K562 (cell line): ENCODE data around the gene NT5C1A.

Source experiments
- EP300 ChIP-seq: IDR thresholded peaks from 2 replicates; pipeline ENCODE4 v1.6.1; 2012; ENCODE audit warnings: low read length, improper control_type of control experiment
- EZH2 ChIP-seq: IDR thresholded peaks from 2 replicates; pipeline ENCODE4 v1.6.1; 2012; ENCODE audit warnings: low read depth, mild to moderate bottlenecking, inconsistent platforms, low read length, borderline replicate concordance
- POLR2A ChIP-seq: fragments of 450-650 bp; conservative IDR thresholded peaks from 2 replicates; pipeline ENCODE4 v1.6.1; 2016
- TAF1 ChIP-seq: IDR thresholded peaks from 2 replicates; pipeline ENCODE4 v1.6.1; 2011; ENCODE audit warnings: mild to moderate bottlenecking, low read length, moderate library complexity; ENCODE audit not compliant: insufficient read depth, control insufficient read depth, severe bottlenecking; ENCODE audit errors: extremely low read depth
- ZFP36 ChIP-seq: fragments of 150-350 bp; IDR thresholded peaks from 2 replicates; pipeline ENCODE4 v1.6.1; 2018; ENCODE audit warnings: low read length, low read depth; ENCODE audit not compliant: partially characterized antibody
- TF ChIP-seq, protein P1 (sequence below), 3 experiments: IDR thresholded peaks in 2 of 3; conservative IDR thresholded peaks in 1 of 3; 2 replicates each; pipeline ENCODE4 v1.5.1; 2011 to 2012; ENCODE audit warnings: low read length in 3 of 3, mild to moderate bottlenecking in 3 of 3, control low read depth in 2 of 3, improper control_type of control experiment in 1 of 3, inconsistent platforms in 1 of 3, low read depth in 1 of 3, mixed read lengths in 1 of 3, moderate library complexity in 1 of 3; ENCODE audit not compliant: insufficient read depth in 2 of 3
- TF ChIP-seq, protein P2 (sequence below): fragments of 450-650 bp; IDR thresholded peaks from 2 replicates; pipeline ENCODE4 v1.7.1; 2018; ENCODE audit warnings: mild to moderate bottlenecking, low read depth; ENCODE audit not compliant: partially characterized antibody
- TF ChIP-seq, protein P3 (sequence below): fragments of 250-450 bp; sonication (Bioruptor Pico); IDR thresholded peaks from 2 replicates; pipeline ENCODE4 v1.5.0; 2021
- TF ChIP-seq, protein P4 (sequence below), 2 experiments: fragments of 450-650 bp in 1 of 2; IDR thresholded peaks; 2 replicates each; pipeline ENCODE4 v1.6.1; 2011 to 2017; ENCODE audit warnings: low read depth in 2 of 2, antibody characterized with exemption in 1 of 2, borderline replicate concordance in 1 of 2, low read length in 1 of 2, mild to moderate bottlenecking in 1 of 2, mixed read lengths in 1 of 2; ENCODE audit not compliant: control insufficient read depth in 1 of 2

DNA sequence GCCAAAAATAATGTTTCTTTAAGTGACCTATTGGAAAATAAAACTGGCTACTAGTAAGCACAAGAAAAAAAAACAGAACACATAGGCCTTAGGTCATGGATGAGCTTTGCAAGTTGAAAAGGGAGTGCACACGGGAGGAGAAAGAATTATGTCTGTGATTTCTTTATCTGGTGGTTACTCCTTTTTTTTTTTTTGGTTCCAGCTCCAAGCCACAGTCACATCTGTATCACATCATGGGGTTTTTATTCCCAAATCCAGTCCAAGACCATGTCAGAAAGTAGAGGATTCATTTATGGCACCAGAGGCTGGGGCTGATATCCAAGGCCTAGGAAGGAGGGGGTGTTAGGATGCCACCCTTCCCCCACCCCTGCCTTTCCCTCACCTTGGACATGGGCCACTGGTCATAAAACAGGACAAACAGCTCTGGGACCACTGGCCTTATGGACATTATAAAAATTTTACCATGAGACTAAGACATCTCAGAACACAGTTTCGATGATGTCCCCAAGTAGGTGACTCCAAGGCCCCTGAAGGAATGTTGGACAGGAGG lies 22.2 kb downstream of the NT5C1A start:
- TF ChIP-seq ZFP36: no peak
- TF ChIP-seq, protein P1, sequence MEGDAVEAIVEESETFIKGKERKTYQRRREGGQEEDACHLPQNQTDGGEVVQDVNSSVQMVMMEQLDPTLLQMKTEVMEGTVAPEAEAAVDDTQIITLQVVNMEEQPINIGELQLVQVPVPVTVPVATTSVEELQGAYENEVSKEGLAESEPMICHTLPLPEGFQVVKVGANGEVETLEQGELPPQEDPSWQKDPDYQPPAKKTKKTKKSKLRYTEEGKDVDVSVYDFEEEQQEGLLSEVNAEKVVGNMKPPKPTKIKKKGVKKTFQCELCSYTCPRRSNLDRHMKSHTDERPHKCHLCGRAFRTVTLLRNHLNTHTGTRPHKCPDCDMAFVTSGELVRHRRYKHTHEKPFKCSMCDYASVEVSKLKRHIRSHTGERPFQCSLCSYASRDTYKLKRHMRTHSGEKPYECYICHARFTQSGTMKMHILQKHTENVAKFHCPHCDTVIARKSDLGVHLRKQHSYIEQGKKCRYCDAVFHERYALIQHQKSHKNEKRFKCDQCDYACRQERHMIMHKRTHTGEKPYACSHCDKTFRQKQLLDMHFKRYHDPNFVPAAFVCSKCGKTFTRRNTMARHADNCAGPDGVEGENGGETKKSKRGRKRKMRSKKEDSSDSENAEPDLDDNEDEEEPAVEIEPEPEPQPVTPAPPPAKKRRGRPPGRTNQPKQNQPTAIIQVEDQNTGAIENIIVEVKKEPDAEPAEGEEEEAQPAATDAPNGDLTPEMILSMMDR (IDR thresholded peaks at IDR 0.05 in 2 of 3, conservative IDR thresholded peaks at IDR 0.05 in 1 of 3; ENCODE audit: insufficient read depth in 2 of 3, low read depth in 1 of 3, low read length in 3 of 3): no peak
- no peak for TF ChIP-seq EZH2
- TF ChIP-seq TAF1: no peak
- TF ChIP-seq, protein P2, sequence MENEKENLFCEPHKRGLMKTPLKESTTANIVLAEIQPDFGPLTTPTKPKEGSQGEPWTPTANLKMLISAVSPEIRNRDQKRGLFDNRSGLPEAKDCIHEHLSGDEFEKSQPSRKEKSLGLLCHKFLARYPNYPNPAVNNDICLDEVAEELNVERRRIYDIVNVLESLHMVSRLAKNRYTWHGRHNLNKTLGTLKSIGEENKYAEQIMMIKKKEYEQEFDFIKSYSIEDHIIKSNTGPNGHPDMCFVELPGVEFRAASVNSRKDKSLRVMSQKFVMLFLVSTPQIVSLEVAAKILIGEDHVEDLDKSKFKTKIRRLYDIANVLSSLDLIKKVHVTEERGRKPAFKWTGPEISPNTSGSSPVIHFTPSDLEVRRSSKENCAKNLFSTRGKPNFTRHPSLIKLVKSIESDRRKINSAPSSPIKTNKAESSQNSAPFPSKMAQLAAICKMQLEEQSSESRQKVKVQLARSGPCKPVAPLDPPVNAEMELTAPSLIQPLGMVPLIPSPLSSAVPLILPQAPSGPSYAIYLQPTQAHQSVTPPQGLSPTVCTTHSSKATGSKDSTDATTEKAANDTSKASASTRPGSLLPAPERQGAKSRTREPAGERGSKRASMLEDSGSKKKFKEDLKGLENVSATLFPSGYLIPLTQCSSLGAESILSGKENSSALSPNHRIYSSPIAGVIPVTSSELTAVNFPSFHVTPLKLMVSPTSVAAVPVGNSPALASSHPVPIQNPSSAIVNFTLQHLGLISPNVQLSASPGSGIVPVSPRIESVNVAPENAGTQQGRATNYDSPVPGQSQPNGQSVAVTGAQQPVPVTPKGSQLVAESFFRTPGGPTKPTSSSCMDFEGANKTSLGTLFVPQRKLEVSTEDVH: no peak
- no peak for TF ChIP-seq EP300
- no peak for TF ChIP-seq POLR2A
- TF ChIP-seq, protein P3, sequence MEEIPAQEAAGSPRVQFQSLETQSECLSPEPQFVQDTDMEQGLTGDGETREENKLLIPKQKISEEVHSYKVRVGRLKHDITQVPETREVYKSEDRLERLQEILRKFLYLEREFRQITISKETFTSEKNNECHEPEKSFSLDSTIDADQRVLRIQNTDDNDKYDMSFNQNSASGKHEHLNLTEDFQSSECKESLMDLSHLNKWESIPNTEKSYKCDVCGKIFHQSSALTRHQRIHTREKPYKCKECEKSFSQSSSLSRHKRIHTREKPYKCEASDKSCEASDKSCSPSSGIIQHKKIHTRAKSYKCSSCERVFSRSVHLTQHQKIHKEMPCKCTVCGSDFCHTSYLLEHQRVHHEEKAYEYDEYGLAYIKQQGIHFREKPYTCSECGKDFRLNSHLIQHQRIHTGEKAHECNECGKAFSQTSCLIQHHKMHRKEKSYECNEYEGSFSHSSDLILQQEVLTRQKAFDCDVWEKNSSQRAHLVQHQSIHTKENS (CRISPR knock-in tag): no peak
- TF ChIP-seq, protein P4, sequence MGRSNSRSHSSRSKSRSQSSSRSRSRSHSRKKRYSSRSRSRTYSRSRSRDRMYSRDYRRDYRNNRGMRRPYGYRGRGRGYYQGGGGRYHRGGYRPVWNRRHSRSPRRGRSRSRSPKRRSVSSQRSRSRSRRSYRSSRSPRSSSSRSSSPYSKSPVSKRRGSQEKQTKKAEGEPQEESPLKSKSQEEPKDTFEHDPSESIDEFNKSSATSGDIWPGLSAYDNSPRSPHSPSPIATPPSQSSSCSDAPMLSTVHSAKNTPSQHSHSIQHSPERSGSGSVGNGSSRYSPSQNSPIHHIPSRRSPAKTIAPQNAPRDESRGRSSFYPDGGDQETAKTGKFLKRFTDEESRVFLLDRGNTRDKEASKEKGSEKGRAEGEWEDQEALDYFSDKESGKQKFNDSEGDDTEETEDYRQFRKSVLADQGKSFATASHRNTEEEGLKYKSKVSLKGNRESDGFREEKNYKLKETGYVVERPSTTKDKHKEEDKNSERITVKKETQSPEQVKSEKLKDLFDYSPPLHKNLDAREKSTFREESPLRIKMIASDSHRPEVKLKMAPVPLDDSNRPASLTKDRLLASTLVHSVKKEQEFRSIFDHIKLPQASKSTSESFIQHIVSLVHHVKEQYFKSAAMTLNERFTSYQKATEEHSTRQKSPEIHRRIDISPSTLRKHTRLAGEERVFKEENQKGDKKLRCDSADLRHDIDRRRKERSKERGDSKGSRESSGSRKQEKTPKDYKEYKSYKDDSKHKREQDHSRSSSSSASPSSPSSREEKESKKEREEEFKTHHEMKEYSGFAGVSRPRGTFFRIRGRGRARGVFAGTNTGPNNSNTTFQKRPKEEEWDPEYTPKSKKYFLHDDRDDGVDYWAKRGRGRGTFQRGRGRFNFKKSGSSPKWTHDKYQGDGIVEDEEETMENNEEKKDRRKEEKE (IDR thresholded peaks at IDR 0.05; ENCODE audit: borderline replicate concordance in 1 of 2, control insufficient read depth in 1 of 2, low read depth in 2 of 2, low read length in 1 of 2): no peak
